Cardiac fibroblast (primary cell): Measurements from ENCODE around the gene GJA3.

ENCODE experiments used
- DNase-seq, 2 donors: peaks; one replicate each; pipeline versions ENCODE4 v3.0.0 to v3.0.0-alpha.2; 2010; ENCODE audit warnings: low read depth in 2 of 2
- H3K4me3 ChIP-seq, 2 donors: replicated peaks in 1 of 2; 1 replicate in 1 of 2; 2 replicates in 1 of 2; pipeline ENCODE4 v1.5.1; 2011; ENCODE audit warnings: low read depth in 2 of 2, low read length in 2 of 2, mild to moderate bottlenecking in 2 of 2, moderate library complexity in 1 of 2
- TF ChIP-seq, protein P1 (sequence below): IDR thresholded peaks from one replicate; pipeline ENCODE4 v1.5.1; 2011; ENCODE audit warnings: low read depth, mild to moderate bottlenecking, low read length, inconsistent platforms

Gene GJA3

DNA sequence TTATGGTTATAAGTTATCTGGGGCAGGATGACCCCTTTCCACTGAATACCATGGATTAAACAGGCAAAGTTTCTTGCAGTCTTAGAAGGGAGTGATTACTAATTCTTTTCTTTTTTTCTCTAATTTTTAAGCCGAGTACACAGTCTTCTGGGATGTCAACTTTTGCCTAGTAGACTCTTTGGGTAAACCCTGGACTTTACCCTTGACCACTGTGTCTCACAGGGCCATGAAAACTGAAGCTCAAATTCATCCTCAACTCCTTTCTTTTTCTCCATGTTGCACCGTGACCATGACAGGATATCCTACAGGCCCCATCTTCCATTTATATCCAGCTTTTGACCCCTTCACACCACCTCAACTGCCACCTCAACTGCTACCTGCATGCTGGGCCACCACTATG, 51.8 kb downstream of the GJA3 start:
- no peak overlapping the region for H3K4me3 ChIP-seq
- TF ChIP-seq, protein P1, sequence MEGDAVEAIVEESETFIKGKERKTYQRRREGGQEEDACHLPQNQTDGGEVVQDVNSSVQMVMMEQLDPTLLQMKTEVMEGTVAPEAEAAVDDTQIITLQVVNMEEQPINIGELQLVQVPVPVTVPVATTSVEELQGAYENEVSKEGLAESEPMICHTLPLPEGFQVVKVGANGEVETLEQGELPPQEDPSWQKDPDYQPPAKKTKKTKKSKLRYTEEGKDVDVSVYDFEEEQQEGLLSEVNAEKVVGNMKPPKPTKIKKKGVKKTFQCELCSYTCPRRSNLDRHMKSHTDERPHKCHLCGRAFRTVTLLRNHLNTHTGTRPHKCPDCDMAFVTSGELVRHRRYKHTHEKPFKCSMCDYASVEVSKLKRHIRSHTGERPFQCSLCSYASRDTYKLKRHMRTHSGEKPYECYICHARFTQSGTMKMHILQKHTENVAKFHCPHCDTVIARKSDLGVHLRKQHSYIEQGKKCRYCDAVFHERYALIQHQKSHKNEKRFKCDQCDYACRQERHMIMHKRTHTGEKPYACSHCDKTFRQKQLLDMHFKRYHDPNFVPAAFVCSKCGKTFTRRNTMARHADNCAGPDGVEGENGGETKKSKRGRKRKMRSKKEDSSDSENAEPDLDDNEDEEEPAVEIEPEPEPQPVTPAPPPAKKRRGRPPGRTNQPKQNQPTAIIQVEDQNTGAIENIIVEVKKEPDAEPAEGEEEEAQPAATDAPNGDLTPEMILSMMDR = no peak
- no peak for DNase-seq

- TF ChIP-seq, protein P1 = no peak
- DNase-seq = no peak
- H3K4me3 ChIP-seq = no peak overlapping the region
Observed at GRCh38 chr13:20106742-20107141, 54.1 kb downstream of the GJA3 start.

DNA sequence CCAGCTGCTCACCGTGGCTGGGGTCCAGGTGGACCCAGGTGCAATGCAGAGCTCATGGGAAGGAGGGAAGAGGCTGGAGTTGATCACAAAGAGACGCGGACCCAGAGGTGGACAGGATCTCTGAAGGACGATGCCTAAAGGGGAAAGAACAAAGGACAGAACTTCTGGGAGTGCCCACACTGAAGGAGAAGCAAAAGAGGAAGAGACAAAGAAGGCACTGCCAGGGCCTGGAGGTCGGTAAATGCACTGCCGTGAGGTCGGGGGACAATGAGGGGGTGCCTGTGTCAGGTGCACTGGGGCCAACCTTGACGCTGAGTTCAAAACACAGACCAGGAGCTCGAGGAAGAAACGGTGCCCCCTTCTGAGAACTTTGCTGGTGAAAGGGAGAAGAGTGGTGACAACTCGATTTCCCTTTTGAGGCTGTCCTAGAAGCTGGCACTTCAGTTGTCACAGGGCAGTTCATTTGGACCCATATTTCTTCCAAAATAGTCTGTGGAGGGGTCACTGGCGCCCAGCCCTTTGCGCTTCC, 55.6 kb downstream of the GJA3 start:
- H3K4me3 ChIP-seq = no peak overlapping the region
- no peak for DNase-seq
- TF ChIP-seq, protein P1 = no peak

GRCh38 chr13:20102525-20103180, 58.2 kb downstream of the GJA3 start:
- no peak for DNase-seq

DNA sequence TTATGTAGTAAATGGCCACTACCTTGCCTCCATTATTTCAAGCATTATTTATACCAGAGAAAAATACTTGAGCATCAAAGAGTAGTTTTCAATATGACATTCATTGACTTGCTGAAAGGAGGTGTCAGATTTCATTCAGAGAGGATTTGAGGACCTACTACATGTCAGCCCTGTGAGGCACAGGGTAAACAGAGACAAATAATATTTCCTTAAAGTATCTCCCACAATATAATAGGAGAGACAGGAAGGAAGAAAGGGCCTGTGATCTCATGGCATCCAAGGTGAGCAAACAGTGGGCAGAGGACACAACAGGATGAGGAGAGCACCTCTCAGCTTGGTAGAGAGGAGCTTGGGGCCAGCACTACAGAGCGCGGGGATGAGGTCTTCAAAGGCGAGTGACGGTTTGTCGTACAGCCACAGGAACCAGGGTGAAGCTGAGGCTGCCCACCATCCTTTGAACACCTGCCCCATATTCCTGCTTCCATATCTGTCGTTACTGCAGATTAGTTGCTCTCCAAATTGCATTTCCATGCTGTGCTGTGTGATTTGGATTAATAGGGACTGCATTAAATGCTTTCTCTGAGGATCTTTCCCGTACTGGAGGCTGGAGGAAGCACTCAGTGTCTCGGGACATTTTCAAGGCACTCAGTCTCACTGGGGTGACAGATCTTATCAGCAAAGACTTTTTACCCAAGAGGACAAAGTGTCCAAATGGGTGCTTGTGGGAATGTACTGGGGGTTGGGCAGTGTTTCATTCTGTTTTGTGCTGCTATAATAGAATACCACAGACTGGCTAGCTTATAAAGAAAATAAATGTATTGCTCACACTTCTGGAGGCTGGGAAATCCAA, 59.2 kb downstream of the GJA3 start:
- DNase-seq = no peak
- H3K4me3 ChIP-seq = no peak overlapping the region
- TF ChIP-seq, protein P1 = no peak

More at GRCh38 chr13:20102525-20103180, 58.2 kb downstream of the GJA3 start:
- H3K4me3 ChIP-seq = no peak overlapping the region
- TF ChIP-seq, protein P1 = no peak

GRCh38 chr13:20099319-20099718, 61.5 kb downstream of the GJA3 start:
- no peak overlapping the region for H3K4me3 ChIP-seq
- TF ChIP-seq, protein P1 = no peak
- DNase-seq = no peak
